HUDEP-2 (cell line): ENCODE results near the gene CBFA2T2.
"Not testable (repeated sequence)": the region's sequence is repeated elsewhere in the genome, so short reads cannot be mapped to it uniquely, and the experiment has no call there.

Experiments used
- DNase-seq, 76 experiments: peaks; one replicate each; lab custom pipeline; 2025; ENCODE audit not compliant: unreplicated experiment in 76 of 76; lab: John Stamatoyannopoulos, UW

CBFA2T2 gene

GRCh38 chr20:33541074-33541473 is 51.2 kb downstream of the CBFA2T2 start:
- no peak for DNase-seq

GRCh38 chr20:33541797-33542196 is 51.9 kb downstream of the CBFA2T2 start:
- DNase-seq = no peak

- DNase-seq = no peak
Measured at GRCh38 chr20:33545763-33546162, 55.9 kb downstream of the CBFA2T2 start.

GRCh38 chr20:33549229-33549999 is 59.5 kb downstream of the CBFA2T2 start:
- DNase-seq = no peak

DNA sequence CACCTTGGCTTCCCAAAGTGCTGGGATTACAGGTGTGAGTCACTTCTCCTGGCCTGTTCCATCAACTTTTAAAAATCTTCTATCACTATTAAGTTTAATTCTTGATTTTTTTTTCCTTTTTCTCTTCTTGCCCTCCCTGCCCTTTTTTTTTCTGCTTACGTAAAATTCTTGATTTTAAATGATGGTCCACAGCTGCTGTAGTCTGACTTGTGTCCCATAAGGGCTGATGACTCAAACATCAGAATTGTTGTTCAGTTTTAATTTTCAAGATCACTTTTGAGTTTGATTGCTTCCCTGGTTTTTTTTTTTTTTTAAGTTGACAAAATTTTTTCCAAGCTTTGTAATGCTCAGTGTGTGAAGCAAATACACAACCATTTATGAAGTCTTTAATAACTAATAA is 61.9 kb downstream of the CBFA2T2 start:
- DNase-seq = no peak

GRCh38 chr20:33552519-33552918 is 62.6 kb downstream of the CBFA2T2 start:
- no peak for DNase-seq

DNA sequence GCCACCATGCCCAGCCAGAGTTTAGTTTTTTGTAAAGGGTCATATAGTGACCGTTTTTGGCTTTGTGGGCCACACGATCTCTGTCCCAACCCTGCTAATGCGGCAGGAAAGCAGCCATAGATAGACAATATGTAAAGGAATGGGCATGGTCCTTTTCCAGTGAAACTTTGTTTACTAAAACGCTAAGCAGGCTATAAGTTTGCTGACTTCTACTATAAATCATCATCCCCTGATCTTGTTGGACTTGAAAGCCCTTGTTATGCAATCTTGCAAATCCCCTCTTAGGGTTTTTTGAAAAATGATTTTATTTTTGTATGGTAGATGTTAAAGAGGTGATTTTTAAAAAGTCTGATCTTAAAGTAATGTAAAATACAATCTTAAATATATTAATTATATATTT is 63.6 kb downstream of the CBFA2T2 start:
- DNase-seq = no peak

DNA sequence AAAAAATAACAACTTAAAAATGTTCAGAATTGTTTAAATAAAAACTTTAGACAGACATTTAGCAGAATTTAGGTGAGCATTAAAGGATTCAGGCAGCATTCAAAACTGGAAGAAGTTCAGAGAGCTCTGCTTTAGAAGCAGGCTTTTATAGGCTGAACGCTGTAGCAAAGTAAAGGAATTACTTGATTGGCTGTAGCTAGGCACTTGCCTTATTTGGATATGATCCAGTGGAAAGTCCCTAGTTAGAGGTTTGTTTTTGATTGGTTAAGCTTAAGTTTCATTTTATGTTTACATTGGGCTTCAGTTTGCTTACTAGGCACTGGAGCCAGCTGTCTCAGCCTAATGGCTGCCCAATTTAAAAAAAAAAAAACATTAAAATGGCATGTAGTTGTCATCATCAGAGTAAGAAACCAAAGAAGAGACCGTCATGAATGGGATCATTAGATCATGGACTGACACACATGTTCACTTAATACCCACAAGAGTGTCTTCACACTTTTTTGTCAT is 65.1 kb downstream of the CBFA2T2 start:
- DNase-seq = peak in 4 of 76 experiments; percentile 5 to 38 (median 34)

DNA sequence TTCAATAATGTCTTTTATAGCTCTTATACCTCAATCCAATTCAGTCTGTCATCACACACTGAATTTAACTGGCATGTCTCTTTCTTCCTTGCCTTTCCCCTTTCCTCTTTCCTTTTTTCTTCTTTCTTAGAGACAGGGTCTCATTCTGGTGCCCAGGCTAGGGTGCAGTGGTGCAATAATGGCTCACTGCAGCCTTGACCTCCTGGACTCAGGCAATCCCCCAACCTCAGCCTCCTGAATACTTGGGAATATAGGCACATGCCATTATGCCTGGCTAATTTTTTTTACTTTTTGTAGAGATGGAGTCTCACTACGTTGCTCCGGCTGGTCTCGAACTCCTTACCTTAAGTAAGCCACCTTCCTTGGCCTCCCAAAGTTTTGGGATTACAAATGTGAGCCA is 65.9 kb downstream of the CBFA2T2 start:
- no peak for DNase-seq

GRCh38 chr20:33556246-33556645 is 66.3 kb downstream of the CBFA2T2 start:
- DNase-seq = no peak

DNA sequence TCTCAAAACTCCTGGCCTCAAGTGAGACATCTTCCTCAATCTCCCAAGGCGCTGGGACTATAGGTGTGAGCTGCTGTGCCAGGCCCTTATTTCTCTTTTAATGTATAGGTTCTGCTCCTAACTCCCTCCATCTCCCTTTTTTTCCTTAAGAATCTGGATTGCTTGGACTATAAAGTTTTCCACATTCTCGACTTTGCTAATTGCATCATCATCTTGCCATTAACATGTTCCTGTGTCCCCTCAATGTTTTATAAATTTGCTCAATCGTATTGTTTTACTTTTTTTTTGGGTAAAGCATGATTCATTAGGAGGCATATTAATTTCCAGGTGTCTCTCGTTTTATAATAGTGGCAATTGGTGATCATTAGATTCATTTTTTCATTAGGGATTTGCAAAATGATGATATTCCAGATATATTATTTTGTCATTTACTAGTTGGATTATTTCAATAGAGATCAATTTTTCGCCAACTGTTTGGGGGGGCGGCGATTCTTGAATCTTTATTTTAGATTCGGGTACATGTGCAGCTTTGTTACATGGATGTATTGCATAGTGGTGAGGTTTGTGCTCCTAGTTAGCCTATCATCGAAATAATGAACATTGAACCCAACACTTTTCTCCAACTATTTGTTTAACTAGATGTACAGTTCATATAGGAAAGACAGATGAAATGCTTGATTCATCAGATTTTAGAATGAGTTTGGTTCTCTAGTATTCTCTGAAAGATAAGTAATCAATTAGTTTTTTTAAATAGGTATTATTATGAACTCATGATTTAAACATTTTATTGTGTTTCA is 68.7 kb downstream of the CBFA2T2 start:
- DNase-seq = no peak

- DNase-seq = no peak
Measured at GRCh38 chr20:33559212-33559611, 69.3 kb downstream of the CBFA2T2 start.

DNA sequence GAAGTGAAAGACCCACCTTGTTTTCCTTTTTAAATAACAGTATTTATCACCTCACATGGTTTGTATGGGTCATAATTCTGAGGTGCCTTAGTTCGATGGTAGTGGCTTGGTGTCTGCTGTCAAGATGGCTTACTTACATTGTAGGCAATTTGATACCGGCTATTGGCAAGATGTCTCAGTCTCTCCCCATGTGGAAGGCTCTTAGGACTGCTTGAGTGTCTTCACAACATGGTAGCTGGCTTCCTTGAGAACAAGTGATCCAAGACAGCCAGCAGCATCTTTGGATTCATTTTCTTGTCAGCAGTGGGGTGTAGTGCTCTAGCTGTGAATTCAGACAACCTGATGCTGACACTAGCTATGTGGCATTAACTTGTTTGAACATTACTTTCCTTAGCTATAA is 70.1 kb downstream of the CBFA2T2 start:
- no peak for DNase-seq

GRCh38 chr20:33561053-33561452 is 71.2 kb downstream of the CBFA2T2 start:
- not testable (repeated sequence) for DNase-seq

- peak in 68 of 76 experiments; percentile 2 to 77 (median 46) for DNase-seq
Measured at GRCh38 chr20:33561692-33562601, 72.1 kb downstream of the CBFA2T2 start.

GRCh38 chr20:33563788-33564187 is 73.9 kb downstream of the CBFA2T2 start:
- DNase-seq = no peak

- no peak for DNase-seq
Measured at GRCh38 chr20:33566781-33567603, 77.1 kb downstream of the CBFA2T2 start.

DNA sequence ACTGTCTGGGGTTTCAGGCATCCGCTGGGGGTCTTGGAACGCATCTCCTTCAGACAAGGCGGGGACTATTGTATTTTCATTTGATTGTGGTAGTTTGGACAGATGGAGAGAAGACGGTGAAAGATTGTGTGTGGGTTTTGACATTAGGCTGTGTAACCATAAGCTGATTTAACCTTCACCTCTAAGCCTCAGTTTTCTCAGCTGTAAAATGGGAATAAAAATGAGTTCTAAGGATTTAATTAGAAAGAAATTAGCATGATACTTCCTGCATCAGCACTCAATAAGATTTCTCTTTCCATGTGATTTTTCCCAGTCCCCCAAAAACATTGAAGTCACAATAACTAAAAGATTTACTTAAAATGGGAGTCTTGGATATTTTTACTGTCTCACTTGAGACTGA is 78.1 kb downstream of the CBFA2T2 start:
- DNase-seq = no peak

- no peak for DNase-seq
Measured at GRCh38 chr20:33568378-33568777, 78.5 kb downstream of the CBFA2T2 start.
